ENCODE results near the gene PAIP2. TPM values are rescaled to one million over a fixed set of nuclear protein-coding genes. Genes with fewer than 3 reads are reported as not detected.
A peak's percentile ranks its signal among the peaks of the same experiment; 100 is the strongest.

Gene PAIP2
- total and polyA plus RNA-seq, 2 experiments from 2014 or later, result 93.1 to 220 TPM

DNA sequence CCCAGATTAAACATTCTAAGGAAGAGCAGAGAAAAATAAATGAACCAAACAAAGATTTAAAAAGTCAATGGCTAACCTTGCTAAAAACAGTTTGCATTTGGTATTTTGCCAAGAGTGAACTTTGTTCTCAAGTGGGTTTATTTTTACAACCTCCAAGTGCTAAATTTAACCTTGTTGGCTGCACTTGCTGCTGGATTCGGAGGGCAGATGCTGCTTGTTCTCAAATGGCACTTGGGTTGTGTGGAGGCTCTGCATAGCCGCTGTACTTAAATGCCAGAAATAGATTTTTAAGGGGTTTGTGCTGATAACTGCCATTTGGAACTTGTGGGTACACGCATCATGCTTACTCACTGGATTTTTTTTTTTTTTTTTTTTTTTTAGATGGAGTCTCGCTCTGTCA lies 75.6 kb downstream of the PAIP2 start:
- Histone ChIP-seq H3K27me3 (no peaks in the 10 kb centered on the region), H3K27ac (peak overlapping the region; percentile 94), H3K4me3 (no peak overlapping the region), H3K4me1 (ENCODE audit: low read depth) (peaks cover 64% of the 10 kb centered on the region), H3K36me3 (no peaks in the 10 kb centered on the region), H3K9me3 (ENCODE audit: low read depth) (no peaks in the 10 kb centered on the region)
- TF ChIP-seq, protein P1, sequence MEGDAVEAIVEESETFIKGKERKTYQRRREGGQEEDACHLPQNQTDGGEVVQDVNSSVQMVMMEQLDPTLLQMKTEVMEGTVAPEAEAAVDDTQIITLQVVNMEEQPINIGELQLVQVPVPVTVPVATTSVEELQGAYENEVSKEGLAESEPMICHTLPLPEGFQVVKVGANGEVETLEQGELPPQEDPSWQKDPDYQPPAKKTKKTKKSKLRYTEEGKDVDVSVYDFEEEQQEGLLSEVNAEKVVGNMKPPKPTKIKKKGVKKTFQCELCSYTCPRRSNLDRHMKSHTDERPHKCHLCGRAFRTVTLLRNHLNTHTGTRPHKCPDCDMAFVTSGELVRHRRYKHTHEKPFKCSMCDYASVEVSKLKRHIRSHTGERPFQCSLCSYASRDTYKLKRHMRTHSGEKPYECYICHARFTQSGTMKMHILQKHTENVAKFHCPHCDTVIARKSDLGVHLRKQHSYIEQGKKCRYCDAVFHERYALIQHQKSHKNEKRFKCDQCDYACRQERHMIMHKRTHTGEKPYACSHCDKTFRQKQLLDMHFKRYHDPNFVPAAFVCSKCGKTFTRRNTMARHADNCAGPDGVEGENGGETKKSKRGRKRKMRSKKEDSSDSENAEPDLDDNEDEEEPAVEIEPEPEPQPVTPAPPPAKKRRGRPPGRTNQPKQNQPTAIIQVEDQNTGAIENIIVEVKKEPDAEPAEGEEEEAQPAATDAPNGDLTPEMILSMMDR (IDR thresholded peaks at IDR 0.05; ENCODE audit: low read depth, low read length), result no peak
- peak in 1 of 2 donors; percentile 95 for DNase-seq (ENCODE audit: low read depth in 1 of 2, low spot score in 1 of 2)

DNA sequence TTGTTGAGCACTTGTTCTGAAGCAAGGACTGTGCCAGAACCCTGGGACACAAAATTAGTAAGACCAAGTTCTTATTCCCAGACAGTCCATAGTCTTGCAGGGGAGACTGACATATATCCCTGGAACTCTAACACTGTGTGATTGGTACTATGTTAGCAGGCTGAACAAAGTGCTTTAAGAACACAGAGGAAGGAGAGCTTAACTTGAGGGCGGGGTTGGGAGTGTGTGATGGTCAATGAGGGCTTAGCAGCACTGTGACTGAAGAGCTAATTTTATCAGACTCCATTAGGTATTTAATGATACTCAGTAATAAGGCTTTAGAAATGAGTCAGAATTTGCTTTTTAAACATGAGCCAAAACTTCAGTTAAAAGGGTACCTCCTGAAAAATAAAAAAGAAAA lies 77.1 kb downstream of the PAIP2 start:
- Histone ChIP-seq H3K27ac (peak overlapping the region; percentile 89), H3K36me3 (peaks cover 2% of the 10 kb centered on the region)
- TF ChIP-seq, protein P1 (IDR thresholded peaks at IDR 0.05; ENCODE audit: low read depth, low read length), result no peak

More for the DNA sequence above, 77.1 kb downstream of the PAIP2 start:
- no peak overlapping the region for H3K4me3 ChIP-seq
- H3K9me3 ChIP-seq (ENCODE audit: low read depth), result no peaks in the 10 kb centered on the region
- H3K27me3 ChIP-seq, result no peaks in the 10 kb centered on the region
- DNase-seq (ENCODE audit: low read depth in 1 of 2, low spot score in 1 of 2), result peak in 1 of 2 donors; percentile 69
- peaks cover 63% of the 10 kb centered on the region for H3K4me1 ChIP-seq (ENCODE audit: low read depth)

Other genes starting within 250 kb of the PAIP2 start
- gene SIL1, start 143.5 kb upstream of the PAIP2 start, total RNA-seq, result 42.4 and 49.8 TPM in 2 replicates
- gene SIL1, start 143.5 kb upstream of the PAIP2 start, polyA plus RNA-seq, result 40.5 and 56.5 TPM in 2 replicates
- gene MATR3, start 48.1 kb upstream of the PAIP2 start, total RNA-seq, result 237 and 293 TPM in 2 replicates
- gene MATR3, start 48.1 kb upstream of the PAIP2 start, polyA plus RNA-seq, result 344 and 399 TPM in 2 replicates
- gene SLC23A1, start 41.4 kb downstream of the PAIP2 start, total RNA-seq, result 0.81 TPM in 1 of 2 replicates, not detected in the other
- gene SLC23A1, start 41.4 kb downstream of the PAIP2 start, polyA plus RNA-seq, result 0.06 and 0.37 TPM in 2 replicates
- 2.3 and 5.3 TPM in 2 replicates for gene MZB1, start 48.1 kb downstream of the PAIP2 start, total RNA-seq
- 1.3 and 4.0 TPM in 2 replicates for gene MZB1, start 48.1 kb downstream of the PAIP2 start, polyA plus RNA-seq
- 22.2 and 42.5 TPM in 2 replicates for gene PROB1, start 53.2 kb downstream of the PAIP2 start, total RNA-seq
- 15.2 and 20.5 TPM in 2 replicates for gene PROB1, start 53.2 kb downstream of the PAIP2 start, polyA plus RNA-seq
- gene SPATA24, start 62.2 kb downstream of the PAIP2 start, total RNA-seq, result 14.2 and 45.3 TPM in 2 replicates
- gene SPATA24, start 62.2 kb downstream of the PAIP2 start, polyA plus RNA-seq, result 12.8 and 29.0 TPM in 2 replicates
- 10.0 and 10.1 TPM in 2 replicates for gene DNAJC18, start 97.7 kb downstream of the PAIP2 start, total RNA-seq
- 17.4 and 37.2 TPM in 2 replicates for gene DNAJC18, start 97.7 kb downstream of the PAIP2 start, polyA plus RNA-seq
- not detected in 2 replicates for gene ECSCR, start 120.9 kb downstream of the PAIP2 start, total RNA-seq
- gene ECSCR, start 120.9 kb downstream of the PAIP2 start, polyA plus RNA-seq, result 0.97 and 1.5 TPM in 2 replicates
- not detected in 2 replicates for gene SMIM33, start 129.2 kb downstream of the PAIP2 start, total RNA-seq
- gene SMIM33, start 129.2 kb downstream of the PAIP2 start, polyA plus RNA-seq, result 0.10 TPM in 1 of 2 replicates, not detected in the other
- gene STING1, start 140.9 kb downstream of the PAIP2 start, total RNA-seq, result 58.1 and 79.2 TPM in 2 replicates
- gene STING1, start 140.9 kb downstream of the PAIP2 start, polyA plus RNA-seq, result 59.9 and 69.0 TPM in 2 replicates
- 225 and 338 TPM in 2 replicates for gene UBE2D2, start 219.5 kb downstream of the PAIP2 start, total RNA-seq
- 236 and 291 TPM in 2 replicates for gene UBE2D2, start 219.5 kb downstream of the PAIP2 start, polyA plus RNA-seq

Data from cardiac muscle cell (in vitro differentiated cells and primary cell).